ENCODE measurements around the gene FXYD3.
"Not testable (repeated sequence)": the region's sequence is repeated elsewhere in the genome, so short reads cannot be mapped to it uniquely, and the experiment has no call there.

The FXYD3 gene

DNA sequence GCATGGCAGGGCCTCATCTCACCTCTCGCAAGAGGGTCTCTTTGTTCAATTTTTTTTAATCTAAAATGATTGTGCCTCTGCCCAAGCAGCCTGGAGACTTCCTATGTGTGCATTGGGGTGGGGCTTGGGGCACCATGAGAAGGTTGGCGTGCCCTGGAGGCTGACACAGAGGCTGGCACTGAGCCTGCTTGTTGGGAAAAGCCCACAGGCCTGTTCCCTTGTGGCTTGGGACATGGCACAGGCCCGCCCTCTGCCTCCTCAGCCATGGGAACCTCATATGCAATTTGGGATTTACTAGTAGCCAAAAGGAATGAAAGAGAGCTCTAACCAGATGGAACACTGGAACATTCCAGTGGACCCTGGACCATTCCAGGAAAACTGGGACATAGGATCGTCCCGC is 8.0 kb downstream of the FXYD3 start:
- no peaks in the 10 kb centered on the region for H3K27me3 ChIP-seq (ENCODE audit: control insufficient read depth in 1 of 2, insufficient read depth in 2 of 2, low read length in 2 of 2)
- H3K27ac ChIP-seq (ENCODE audit: low read depth, low read length), result no peak overlapping the region
- no peaks in the 10 kb centered on the region for H3K9me3 ChIP-seq (ENCODE audit: control insufficient read depth in 1 of 2, low read length in 2 of 2)
- peak overlapping the region in 1 of 2 donors; percentile 76 for H3K4me3 ChIP-seq (ENCODE audit: low read depth in 1 of 2, low read length in 2 of 2)
- H3K36me3 ChIP-seq (ENCODE audit: control insufficient read depth in 1 of 2, insufficient read depth in 2 of 2, low read length in 2 of 2), result no peaks in the 10 kb centered on the region
- H3K4me1 ChIP-seq (ENCODE audit: control insufficient read depth in 1 of 2, insufficient read depth in 2 of 2, low read length in 2 of 2), result peaks cover 44 to 47% of the 10 kb centered on the region in 2 donors
- H3K9ac ChIP-seq (ENCODE audit: low read depth in 1 of 2, low read length in 2 of 2), result no peak overlapping the region

DNA sequence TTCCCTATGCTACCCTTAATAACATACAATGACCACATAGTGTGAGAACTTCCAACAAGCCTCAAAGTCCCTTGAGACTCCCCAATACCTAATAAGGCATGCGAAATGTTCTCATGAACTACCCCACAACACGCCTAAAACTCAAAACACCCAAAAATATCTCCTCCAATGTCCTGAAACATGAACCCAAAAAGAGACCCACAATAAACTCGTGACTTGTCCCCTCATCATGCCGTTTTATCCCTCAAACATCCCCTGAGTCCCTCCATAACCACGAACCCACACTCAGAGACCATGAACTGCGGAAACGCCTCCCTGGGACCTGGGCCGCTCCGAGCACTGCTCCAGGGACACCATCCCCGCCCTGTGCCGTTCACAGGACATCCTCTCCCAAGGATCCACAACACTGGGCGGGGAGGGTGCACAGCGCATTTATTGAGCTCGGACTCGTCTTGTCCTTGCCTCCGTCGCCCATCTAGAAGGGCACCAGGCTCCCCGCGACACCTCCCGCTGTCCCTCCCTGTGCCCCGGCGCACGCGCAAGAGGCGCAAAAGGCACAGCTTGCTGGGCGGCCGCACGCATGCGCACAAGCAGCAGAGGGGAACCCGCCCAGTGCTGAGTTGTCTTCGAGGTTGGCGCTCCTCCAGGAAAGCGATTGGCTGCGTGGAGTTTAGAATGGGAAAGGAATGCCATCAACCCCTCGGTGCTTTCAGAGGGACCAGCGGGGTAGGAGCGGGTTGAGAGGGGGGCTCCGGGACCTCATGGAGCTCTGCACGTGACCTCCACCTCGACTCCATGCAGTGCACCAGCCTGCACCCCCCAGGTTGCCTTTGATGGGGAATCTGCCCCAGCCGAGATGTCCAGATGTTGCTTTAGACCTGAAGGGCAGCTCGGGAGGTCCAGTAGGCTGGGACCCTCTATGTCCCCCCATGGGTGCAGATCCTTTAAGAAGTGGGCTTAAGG is 8.8 kb downstream of the FXYD3 start:
- peaks cover 36 to 41% of the 10 kb centered on the region in 2 donors for H3K4me1 ChIP-seq (ENCODE audit: control insufficient read depth in 1 of 2, insufficient read depth in 2 of 2, low read length in 2 of 2)

DNA sequence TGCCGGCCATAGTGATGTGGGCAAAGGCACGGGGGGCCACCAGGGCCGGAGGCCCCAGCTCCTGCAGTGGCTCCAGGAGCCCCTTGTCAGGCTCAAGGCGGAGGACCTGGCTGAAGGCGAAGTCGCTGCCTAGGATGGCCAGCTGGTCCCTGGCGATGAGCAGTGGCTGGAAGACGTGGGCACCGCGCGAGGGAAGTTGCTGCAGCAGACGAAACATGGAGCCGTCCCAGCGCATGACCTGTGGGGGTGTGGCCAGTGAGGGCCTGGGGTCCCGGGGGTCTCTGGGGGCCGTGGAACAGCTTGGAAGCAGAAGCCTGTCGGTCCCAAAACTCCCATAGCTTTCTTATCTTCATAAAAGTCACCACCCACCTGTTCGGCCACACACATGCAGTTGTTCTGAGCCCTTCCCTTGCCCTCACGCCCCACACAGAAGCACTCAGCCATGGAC is 9.7 kb downstream of the FXYD3 start:
- no peaks in the 10 kb centered on the region for H3K36me3 ChIP-seq (ENCODE audit: control insufficient read depth in 1 of 2, insufficient read depth in 2 of 2, low read length in 2 of 2)
- H3K27ac ChIP-seq (ENCODE audit: low read depth, low read length), result no peak overlapping the region
- H3K4me1 ChIP-seq (ENCODE audit: control insufficient read depth in 1 of 2, insufficient read depth in 2 of 2, low read length in 2 of 2), result peaks cover 32% of the 10 kb centered on the region in 2 donors
- H3K4me3 ChIP-seq (ENCODE audit: low read depth in 1 of 2, low read length in 2 of 2), result no peak overlapping the region
- H3K9me3 ChIP-seq (ENCODE audit: control insufficient read depth in 1 of 2, low read length in 2 of 2), result no peaks in the 10 kb centered on the region
- H3K9ac ChIP-seq (ENCODE audit: low read depth in 1 of 2, low read length in 2 of 2), result no peak overlapping the region
- no peaks in the 10 kb centered on the region for H3K27me3 ChIP-seq (ENCODE audit: control insufficient read depth in 1 of 2, insufficient read depth in 2 of 2, low read length in 2 of 2)

More for the DNA sequence above, 8.8 kb downstream of the FXYD3 start:
- Histone ChIP-seq H3K4me3 (ENCODE audit: low read depth in 1 of 2, low read length in 2 of 2) (peak overlapping the region; percentile 76 to 81), H3K9ac (ENCODE audit: low read depth in 1 of 2, low read length in 2 of 2) (peak overlapping the region; percentile 62 to 80), H3K27me3 (ENCODE audit: control insufficient read depth in 1 of 2, insufficient read depth in 2 of 2, low read length in 2 of 2) (no peaks in the 10 kb centered on the region), H3K36me3 (ENCODE audit: control insufficient read depth in 1 of 2, insufficient read depth in 2 of 2, low read length in 2 of 2) (no peaks in the 10 kb centered on the region), H3K9me3 (ENCODE audit: control insufficient read depth in 1 of 2, low read length in 2 of 2) (no peaks in the 10 kb centered on the region), H3K27ac (ENCODE audit: low read depth, low read length) (peak overlapping the region; percentile 35)

DNA sequence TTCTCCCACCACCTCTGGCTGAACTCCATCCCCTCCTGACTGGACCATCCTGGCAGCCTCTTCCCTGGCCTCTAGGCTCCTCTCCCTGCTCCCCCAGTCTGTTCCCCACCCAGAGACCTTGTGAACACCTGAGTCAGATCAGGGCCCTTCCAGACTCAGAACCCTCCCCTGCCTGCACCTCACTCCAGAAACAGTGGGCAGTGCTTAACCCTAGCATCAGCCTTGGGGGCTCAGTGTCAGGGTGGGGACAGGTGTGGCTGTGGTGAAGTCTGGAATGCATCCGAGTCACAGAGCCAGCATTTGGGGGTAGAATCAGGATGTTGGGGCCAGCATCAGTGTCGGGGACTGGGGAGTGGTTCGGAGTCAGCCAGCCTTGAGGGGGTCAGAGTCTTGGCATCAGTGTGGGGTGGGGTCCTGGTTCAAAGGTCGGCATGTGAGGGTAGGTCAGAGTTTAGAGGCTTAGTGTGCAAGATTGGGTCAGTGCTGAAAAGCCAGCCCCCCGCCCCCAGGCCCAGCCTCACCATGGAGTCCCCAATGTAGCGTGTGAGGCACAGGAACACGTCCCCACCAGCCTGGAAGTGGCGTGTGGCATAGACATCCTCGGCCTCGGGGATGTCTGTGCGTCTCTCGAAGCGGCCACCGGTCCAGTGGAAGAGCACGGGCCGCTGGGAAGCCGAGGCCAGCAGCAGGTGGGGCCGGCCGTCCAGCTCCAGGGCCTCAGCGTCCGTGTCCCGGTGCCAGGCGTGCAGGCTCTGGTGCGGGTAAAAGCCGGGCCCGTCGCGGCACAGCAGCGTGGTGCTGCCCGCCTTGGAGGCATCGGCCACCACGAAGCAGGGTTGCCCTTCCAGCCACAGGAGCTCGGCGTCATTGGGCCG is 10.4 kb downstream of the FXYD3 start:
- Histone ChIP-seq H3K4me1 (ENCODE audit: control insufficient read depth in 1 of 2, insufficient read depth in 2 of 2, low read length in 2 of 2) (peaks cover 25% of the 10 kb centered on the region in 2 donors), H3K9me3 (ENCODE audit: control insufficient read depth in 1 of 2, low read length in 2 of 2) (no peaks in the 10 kb centered on the region), H3K36me3 (ENCODE audit: control insufficient read depth in 1 of 2, insufficient read depth in 2 of 2, low read length in 2 of 2) (no peaks in the 10 kb centered on the region), H3K27ac (ENCODE audit: low read depth, low read length) (no peak overlapping the region), H3K27me3 (ENCODE audit: control insufficient read depth in 1 of 2, insufficient read depth in 2 of 2, low read length in 2 of 2) (no peaks in the 10 kb centered on the region), H3K4me3 (ENCODE audit: low read depth in 1 of 2, low read length in 2 of 2) (no peak overlapping the region), H3K9ac (ENCODE audit: low read depth in 1 of 2, low read length in 2 of 2) (no peak overlapping the region)

DNA sequence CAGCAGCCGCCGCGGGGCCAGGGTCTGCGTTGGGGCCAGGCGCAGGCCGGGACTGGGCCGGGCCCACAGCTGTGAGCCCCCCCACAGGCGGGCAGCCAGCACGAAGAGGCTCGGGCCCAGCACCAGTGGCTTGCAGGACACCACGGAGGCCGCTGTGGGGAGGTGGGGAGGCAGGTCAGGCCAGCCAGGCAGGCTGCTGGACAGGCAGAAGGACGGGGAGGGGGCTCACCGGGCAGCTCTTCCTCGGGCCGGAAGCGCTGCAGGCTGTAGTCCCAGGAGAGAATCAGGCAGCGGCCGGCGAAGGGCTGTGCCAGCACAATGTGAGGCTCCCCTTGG is 11.0 kb downstream of the FXYD3 start:
- H3K4me3 ChIP-seq (ENCODE audit: low read depth in 1 of 2, low read length in 2 of 2), result no peak overlapping the region
- no peak overlapping the region for H3K27ac ChIP-seq (ENCODE audit: low read depth, low read length)
- H3K9ac ChIP-seq (ENCODE audit: low read depth in 1 of 2, low read length in 2 of 2), result no peak overlapping the region
- H3K9me3 ChIP-seq (ENCODE audit: control insufficient read depth in 1 of 2, low read length in 2 of 2), result no peaks in the 10 kb centered on the region
- no peaks in the 10 kb centered on the region for H3K27me3 ChIP-seq (ENCODE audit: control insufficient read depth in 1 of 2, insufficient read depth in 2 of 2, low read length in 2 of 2)
- H3K36me3 ChIP-seq (ENCODE audit: control insufficient read depth in 1 of 2, insufficient read depth in 2 of 2, low read length in 2 of 2), result no peaks in the 10 kb centered on the region
- peaks cover 19 to 22% of the 10 kb centered on the region in 2 donors for H3K4me1 ChIP-seq (ENCODE audit: control insufficient read depth in 1 of 2, insufficient read depth in 2 of 2, low read length in 2 of 2)

DNA sequence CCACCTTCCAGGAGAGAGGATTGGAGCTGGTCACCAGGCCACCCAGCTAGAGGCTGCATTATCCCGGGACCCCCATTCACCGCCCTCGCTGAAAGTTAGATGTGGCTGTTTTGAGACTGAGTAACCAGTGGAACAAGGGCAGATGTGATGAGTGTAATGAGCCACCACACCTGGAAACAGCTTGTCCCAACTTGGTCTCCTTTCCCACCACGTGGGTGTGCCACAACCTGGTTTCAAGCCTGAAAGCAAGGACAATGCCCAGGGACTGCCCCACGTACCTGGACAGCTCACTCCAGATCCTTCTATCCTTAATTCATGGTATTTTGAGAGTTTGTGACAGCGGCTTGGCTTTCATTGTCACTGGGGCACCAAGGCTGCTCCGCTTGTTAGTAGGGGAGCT is 12.2 kb downstream of the FXYD3 start:
- Histone ChIP-seq H3K27me3 (ENCODE audit: control insufficient read depth in 1 of 2, insufficient read depth in 2 of 2, low read length in 2 of 2) (no peaks in the 10 kb centered on the region), H3K9ac (ENCODE audit: low read depth in 1 of 2, low read length in 2 of 2) (no peak overlapping the region), H3K27ac (ENCODE audit: low read depth, low read length) (no peak overlapping the region), H3K36me3 (ENCODE audit: control insufficient read depth in 1 of 2, insufficient read depth in 2 of 2, low read length in 2 of 2) (no peaks in the 10 kb centered on the region), H3K4me1 (ENCODE audit: control insufficient read depth in 1 of 2, insufficient read depth in 2 of 2, low read length in 2 of 2) (peaks cover 19 to 22% of the 10 kb centered on the region in 2 donors), H3K9me3 (ENCODE audit: control insufficient read depth in 1 of 2, low read length in 2 of 2) (no peaks in the 10 kb centered on the region), H3K4me3 (ENCODE audit: low read depth in 1 of 2, low read length in 2 of 2) (no peak overlapping the region)

DNA sequence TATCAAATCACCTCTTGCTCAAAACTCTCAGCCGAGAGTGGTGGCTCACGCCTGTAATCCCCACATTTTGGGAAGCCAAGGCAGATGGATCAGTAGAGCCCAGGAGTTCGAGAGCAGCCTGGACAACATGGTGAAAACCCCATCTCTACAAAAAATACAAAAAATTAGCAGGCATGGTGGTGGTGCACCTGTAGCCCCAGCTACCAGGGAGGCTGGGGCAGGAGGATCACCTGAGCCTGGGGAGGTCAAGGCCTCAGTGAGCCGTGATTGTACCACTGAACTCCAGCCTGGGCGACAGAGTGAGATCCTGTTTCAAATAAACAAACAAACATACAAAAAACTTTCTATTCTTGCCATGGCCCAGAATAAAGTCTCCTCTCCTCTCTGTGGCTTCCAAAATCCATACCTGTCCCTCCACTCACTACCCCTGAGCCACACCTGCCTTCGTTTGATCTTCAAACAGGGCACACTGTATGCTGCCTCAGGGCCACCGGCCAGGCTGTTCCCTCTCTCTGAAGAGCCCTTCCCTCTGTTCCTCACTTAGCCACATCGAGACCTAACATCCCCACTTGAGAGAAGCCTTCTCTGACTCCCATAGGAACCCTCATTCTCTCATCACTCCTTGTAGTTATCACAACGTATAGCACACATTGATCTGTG is 12.9 kb downstream of the FXYD3 start:
- Histone ChIP-seq H3K9me3 (ENCODE audit: control insufficient read depth in 1 of 2, low read length in 2 of 2) (no peaks in the 10 kb centered on the region), H3K27me3 (ENCODE audit: control insufficient read depth in 1 of 2, insufficient read depth in 2 of 2, low read length in 2 of 2) (no peaks in the 10 kb centered on the region), H3K4me1 (ENCODE audit: control insufficient read depth in 1 of 2, insufficient read depth in 2 of 2, low read length in 2 of 2) (peaks cover 19 to 20% of the 10 kb centered on the region in 2 donors), H3K9ac (ENCODE audit: low read depth in 1 of 2, low read length in 2 of 2) (no peak overlapping the region), H3K36me3 (ENCODE audit: control insufficient read depth in 1 of 2, insufficient read depth in 2 of 2, low read length in 2 of 2) (no peaks in the 10 kb centered on the region), H3K4me3 (ENCODE audit: low read depth in 1 of 2, low read length in 2 of 2) (no peak overlapping the region), H3K27ac (ENCODE audit: low read depth, low read length) (no peak overlapping the region)

DNA sequence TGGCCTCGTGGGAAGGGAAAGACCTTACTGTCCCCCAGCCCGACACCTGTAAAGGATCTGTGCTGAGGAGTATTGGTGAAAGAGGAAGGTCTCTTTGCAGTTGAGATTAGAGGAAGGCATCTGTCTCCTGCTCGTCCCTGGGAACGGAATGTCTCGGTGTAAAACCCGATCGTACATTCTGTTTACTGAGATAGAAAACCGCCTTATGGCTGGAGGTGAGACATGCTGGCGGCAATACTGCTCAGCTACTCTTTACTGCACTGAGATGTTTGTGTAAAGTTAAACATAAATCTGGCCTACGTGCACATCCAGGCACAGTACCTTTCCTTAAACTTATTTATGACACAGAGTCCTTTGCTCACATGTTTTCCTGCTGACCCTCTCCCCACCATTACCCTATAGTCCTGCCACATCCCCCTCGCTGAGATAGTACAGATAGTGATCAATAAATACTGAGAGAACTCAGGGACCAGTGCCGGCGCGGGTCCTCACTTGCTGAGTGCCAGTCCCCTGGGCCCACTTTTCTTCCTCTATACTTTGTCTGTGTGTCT is 14.2 kb downstream of the FXYD3 start:
- H3K36me3 ChIP-seq (ENCODE audit: control insufficient read depth in 1 of 2, insufficient read depth in 2 of 2, low read length in 2 of 2); H3K9me3 ChIP-seq (ENCODE audit: control insufficient read depth in 1 of 2, low read length in 2 of 2); H3K27me3 ChIP-seq (ENCODE audit: control insufficient read depth in 1 of 2, insufficient read depth in 2 of 2, low read length in 2 of 2); H3K9ac ChIP-seq (ENCODE audit: low read depth in 1 of 2, low read length in 2 of 2); H3K27ac ChIP-seq (ENCODE audit: low read depth, low read length); H3K4me1 ChIP-seq (ENCODE audit: control insufficient read depth in 1 of 2, insufficient read depth in 2 of 2, low read length in 2 of 2); H3K4me3 ChIP-seq (ENCODE audit: low read depth in 1 of 2, low read length in 2 of 2): not testable (repeated sequence)

DNA sequence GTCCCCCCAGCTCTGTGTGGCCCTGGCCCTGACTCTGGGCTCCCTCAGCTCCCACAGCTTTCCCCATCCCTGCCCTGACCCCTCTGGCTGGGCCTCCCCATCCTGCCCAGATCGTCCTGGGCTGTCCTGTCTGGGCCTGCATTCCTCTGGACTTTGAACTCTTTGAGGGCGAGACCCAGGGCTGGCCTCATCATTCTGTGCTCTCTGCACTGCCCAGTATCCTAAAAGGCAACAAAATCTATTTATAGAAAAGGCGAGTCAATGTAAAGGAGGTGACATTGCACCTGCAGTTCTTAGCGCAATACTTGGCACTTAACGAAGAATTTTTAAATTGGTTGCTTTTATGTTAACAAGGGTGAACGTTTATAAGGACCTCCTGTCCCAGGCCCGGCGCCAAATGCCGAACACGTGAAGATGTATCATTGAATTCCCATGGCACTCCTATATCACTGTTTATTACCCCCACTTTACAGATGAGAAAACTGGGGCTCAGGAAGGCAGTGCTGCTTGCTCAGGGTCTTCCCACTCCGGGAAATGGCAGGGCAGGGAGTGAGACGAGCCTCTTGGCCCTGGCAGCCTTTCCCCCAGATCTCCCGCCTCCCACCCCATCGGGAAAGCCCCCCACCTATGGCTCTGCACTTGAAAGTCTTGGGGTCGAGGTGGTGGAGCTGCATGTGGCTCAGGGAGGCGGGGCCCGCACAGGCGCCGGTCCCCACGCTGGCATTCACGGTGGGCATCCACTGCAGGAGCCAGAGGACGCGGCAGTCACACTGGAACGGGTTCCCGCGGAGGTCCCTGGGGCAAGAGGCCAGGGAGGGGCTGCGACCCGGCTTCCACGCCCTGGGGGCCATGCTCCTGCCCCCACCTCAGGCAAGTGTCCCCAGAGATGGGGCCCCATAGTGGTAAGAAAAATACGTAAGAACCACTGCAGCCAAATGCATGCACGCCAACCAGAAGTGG is 15.4 kb downstream of the FXYD3 start:
- Histone ChIP-seq H3K27me3 (ENCODE audit: control insufficient read depth in 1 of 2, insufficient read depth in 2 of 2, low read length in 2 of 2) (peaks cover 0 to under 1% of the 10 kb centered on the region in 2 donors), H3K4me1 (ENCODE audit: control insufficient read depth in 1 of 2, insufficient read depth in 2 of 2, low read length in 2 of 2) (no peaks in the 10 kb centered on the region), H3K27ac (ENCODE audit: low read depth, low read length) (no peak overlapping the region), H3K9ac (ENCODE audit: low read depth in 1 of 2, low read length in 2 of 2) (no peak overlapping the region), H3K4me3 (ENCODE audit: low read depth in 1 of 2, low read length in 2 of 2) (no peak overlapping the region), H3K36me3 (ENCODE audit: control insufficient read depth in 1 of 2, insufficient read depth in 2 of 2, low read length in 2 of 2) (no peaks in the 10 kb centered on the region), H3K9me3 (ENCODE audit: control insufficient read depth in 1 of 2, low read length in 2 of 2) (no peaks in the 10 kb centered on the region)

Measured in duodenal mucosa (tissue), 2 donors.